ENCODE measurements around the gene MAU2.

DNA sequence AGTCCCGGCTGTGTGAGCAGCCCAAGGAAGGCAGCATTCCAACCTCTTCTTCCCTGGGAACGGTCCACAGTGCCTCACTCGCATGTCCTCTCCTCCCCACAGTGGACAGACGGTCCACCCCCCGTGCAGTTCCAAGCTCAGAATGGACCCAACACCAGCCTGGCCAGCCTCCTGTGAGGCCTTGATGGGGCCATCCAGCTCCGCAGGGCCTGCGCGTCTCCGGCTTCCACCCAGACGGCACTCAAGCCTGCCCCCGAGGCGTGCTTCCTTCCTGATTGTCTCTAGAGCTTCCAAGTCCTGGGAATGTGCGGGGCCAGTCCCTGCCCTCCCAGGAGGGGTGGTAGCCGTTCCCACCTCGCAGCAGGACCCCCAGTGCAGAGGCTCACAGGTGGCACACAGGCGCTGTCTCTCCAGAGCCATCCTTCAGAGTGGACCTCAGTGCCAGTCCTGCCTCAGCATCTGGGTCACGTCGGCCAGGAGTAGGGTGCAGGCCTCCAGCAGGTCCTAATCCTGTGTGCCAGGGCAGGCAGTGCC lies 35.0 kb downstream of the MAU2 start:
- no peak for TF ChIP-seq ZNF138 (CRISPR knock-in tag; IDR thresholded peaks at IDR 0.05; ENCODE audit: low read depth)
- TF ChIP-seq POLR2A (IDR thresholded peaks at IDR 0.05; ENCODE audit: insufficient read depth in 1 of 2, low read depth in 2 of 2, low read length in 2 of 2), result no peak
- TF ChIP-seq ELF4 (CRISPR knock-in tag; IDR thresholded peaks at IDR 0.05; ENCODE audit: borderline replicate concordance), result no peak

All from HepG2 (cell line).